GM18909 (cell line): ENCODE results near the gene BNIP3.
"Not testable (repeated sequence)": the region's sequence is repeated elsewhere in the genome, so short reads cannot be mapped to it uniquely, and the experiment has no call there.

ENCODE experiments used
- ATAC-seq: cut with Tn5 transposase; IDR thresholded peaks from one replicate; pipeline ENCODE4 v1.9.1; 2021; ENCODE audit warnings: mild to moderate bottlenecking; ENCODE audit not compliant: unreplicated experiment, poor library complexity

BNIP3 gene

GRCh38 chr10:132003282-132003924, 21.7 kb upstream of the BNIP3 start:
- no peak for ATAC-seq

- no peak for ATAC-seq
Observed at GRCh38 chr10:132002004-132002403, 20.3 kb upstream of the BNIP3 start.

DNA sequence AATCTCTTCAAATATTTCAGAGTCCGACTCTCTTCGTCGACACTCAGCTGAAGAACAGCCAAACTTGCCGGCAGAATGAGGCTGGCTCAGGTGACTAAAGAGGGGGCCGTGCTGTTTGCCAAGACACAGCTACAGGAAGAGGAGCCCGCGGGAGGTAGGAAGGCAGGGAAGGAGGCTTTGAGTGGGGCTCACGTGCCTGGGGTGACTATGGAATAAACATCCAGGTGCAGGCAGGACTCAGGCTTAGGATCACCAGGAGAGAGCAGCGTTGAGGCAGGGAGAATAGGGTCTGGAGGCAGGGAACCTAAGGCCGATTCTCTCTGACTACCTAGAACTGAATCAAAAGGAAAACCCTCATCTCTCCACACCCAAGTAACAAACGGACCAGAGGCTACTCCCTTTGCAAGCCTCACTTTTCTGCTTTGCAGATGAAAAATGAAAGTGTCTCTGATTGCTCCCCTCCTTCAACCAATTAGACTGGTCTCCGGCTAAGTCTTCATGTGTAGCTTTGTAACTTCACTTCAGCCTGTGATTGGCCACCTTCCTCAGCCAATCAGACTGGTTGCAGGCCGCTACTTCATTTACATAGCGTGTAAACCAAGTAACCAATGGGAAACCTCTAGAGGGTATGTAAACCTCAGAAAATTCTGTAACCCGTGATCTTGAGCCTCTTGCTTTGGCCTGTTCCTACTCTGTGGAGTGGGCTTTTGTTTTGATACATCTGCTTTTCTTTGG, 19.7 kb upstream of the BNIP3 start:
- no peak for ATAC-seq

- no peak for ATAC-seq
Observed at GRCh38 chr10:131998845-131999681, 17.3 kb upstream of the BNIP3 start.

- no peak for ATAC-seq
Observed at GRCh38 chr10:131998050-131998844, 16.5 kb upstream of the BNIP3 start.

- no peak for ATAC-seq
Observed at GRCh38 chr10:131997366-131998049, 15.8 kb upstream of the BNIP3 start.

DNA sequence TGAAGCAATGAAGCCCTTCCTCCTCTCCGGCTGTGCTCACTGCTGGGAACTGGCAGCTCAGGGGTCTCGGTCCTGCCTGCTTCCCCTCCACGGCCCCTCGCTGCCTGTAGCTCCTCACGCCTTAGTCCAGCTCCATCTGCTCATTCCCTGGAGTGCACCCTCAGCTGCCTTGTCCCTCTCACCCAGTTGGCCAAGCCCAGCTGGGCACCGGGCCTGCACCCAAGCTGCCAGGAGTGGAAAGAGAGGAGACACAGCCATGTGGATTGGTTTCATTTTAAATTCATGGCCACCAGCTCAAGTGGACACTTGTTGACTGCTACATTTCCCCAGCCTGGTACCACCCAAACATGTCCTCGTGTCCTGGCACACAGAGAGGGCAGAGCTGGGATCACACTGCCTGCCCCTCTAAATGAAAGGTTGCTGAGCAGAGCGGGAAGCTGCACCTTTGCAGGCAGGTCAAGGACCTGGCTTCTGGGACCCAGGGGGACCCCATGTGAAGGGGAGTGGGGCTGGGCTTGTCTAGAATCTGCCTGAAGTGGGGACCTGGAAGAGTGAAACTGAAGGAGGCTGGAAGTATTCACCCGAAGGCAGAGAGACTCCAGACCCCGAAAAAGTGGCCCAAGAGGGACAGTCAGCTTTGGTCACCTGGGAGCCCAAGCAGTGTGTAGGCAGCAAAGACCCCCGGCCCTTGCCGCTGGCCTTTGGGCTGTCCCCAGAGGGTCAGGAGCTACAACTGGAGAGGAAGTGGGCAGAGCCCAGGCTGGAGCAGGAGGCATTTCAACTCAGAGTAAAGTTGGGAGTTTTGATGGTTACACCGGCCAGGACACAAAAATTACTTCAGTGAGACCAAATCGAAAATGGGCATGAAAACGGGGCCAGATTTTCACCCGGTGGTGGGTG, 15.0 kb upstream of the BNIP3 start:
- ATAC-seq = no peak

DNA sequence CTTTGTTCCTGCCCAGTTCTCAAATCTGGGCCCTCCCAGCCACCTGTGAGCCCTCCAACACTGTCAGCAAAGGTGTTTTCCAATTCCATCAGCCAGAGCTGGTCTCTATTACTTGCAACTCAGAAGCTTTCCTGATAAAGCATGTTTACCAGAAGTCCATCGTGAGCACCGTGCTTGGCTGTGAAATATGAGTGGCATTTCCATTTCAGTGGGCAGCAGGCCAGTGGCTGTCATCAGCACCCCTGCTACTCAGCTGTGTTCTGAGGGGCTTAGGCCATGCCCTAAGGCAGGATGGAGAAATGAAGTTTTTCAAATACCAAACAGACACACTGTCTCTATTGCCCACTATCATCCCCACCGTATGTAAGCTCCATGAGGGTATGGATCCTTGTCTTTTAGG, 12.7 kb upstream of the BNIP3 start:
- ATAC-seq = no peak

- ATAC-seq = no peak
Observed at GRCh38 chr10:131993275-131993674, 11.6 kb upstream of the BNIP3 start.

- no peak for ATAC-seq
Observed at GRCh38 chr10:131991726-131992125, 10.0 kb upstream of the BNIP3 start.

- not testable (repeated sequence) for ATAC-seq
Observed at GRCh38 chr10:131987786-131988185, 6.1 kb upstream of the BNIP3 start.

- ATAC-seq = not testable (repeated sequence)
Observed at GRCh38 chr10:131987301-131987700, 5.6 kb upstream of the BNIP3 start.

DNA sequence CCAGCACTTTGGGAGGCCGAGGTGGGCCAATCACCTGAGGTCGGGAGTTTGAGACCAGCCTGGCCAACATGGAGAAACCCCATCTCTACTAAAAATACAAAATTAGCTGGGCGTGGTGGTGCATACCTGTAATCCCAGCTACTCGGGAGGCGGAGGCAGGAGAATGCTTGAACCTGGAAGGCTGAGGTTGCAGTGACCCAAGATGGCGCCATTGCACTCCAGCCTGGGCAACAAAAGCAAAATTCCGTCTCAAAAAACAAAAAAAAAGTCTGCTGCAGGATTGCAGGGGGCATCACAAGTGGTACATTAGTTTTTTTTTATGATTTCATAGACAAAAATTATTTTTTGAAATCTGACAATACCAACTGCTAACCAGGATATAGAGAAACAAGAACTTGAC, 5.1 kb upstream of the BNIP3 start:
- ATAC-seq = not testable (repeated sequence)

DNA sequence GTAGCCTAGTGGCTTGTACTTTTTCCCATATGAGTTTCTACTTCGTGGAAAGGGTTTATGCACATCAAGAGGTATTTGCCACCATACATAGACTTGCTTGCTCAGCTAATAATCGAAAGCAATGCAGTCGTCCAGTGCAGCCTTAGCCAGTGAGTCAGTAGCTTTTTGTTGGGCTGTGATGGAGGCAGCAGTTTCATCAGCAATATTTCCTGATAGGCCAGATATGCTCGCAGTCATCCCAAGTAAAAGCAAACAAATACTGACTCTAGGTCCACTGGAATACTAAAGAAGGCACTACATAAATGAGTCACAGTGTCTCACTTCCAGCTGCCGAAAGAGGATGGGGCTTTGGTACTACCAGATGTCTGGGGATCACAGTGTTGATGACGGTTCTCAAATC, 2.1 kb upstream of the BNIP3 start:
- no peak for ATAC-seq

GRCh38 chr10:131982796-131983195, 1.1 kb upstream of the BNIP3 start:
- no peak for ATAC-seq

GRCh38 chr10:131982185-131982756, 548 bp upstream of the BNIP3 start:
- peak; percentile 32 for ATAC-seq

DNA sequence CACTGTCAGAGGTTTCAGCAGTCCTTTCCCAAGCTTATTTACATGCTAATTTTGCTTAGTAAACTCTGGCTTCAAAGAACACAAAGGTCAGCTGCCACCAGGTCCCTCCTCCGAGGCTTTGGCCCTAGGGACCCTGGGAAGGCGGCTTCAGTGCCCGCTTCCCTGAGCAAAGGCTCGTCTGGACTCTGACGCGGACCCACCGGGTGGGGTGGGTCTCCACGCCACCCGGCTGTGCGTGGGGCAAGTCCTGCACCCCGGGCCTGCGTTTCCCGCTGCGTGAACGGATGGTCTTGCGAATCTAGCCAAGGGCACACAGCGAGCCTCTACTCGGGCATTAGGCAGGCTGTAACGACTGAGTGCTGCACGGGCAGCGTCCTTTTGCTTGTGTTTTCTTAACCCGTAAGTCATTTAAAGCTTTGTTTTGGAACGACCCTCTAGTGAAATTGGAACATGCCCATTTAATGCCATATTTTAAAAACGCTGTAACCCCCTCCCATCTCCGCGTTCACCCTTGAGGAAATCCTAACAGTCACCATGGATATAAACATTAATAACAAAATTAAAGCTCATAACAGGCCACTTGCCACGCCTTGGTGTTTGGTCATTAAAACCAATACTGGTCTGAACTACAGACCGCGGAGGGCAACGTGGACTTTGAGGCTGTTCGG, 828 bp downstream of the BNIP3 start:
- ATAC-seq = no peak

DNA sequence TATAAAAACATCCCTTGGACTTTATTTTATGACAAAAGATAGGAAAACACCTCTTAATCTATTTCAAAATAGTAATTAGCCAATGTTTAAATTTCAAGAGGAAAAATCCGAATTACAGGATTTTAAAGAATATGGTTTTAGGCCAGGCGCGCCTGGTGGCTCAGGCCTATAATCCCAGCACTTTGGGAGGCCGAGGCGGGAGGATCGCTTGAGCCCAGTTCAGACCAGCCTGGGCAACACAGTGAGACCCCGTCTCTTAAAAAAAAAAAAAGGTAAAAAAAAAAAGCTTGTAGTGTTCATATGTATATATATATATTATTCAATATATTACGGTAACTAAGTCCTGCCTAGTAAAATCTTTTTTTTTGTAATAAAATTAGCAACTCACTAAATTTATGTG, 1.4 kb downstream of the BNIP3 start:
- ATAC-seq = no peak
